Ectodermal cell (in vitro differentiated cells): Measurements from ENCODE around the gene LPCAT1.

Experiments used
- H3K27ac ChIP-seq: 2 replicates; pipeline ENCODE4 v1.7.0; 2013; ENCODE audit warnings: mild to moderate bottlenecking, low read depth, low read length; ENCODE audit not compliant: insufficient read depth, poor library complexity, severe bottlenecking
- H3K27me3 ChIP-seq: 2 replicates; pipeline ENCODE4 v1.7.0; 2013; ENCODE audit warnings: mild to moderate bottlenecking, low read length; ENCODE audit not compliant: insufficient read depth, control insufficient read depth, poor library complexity, severe bottlenecking
- H3K36me3 ChIP-seq: one replicate; pipeline ENCODE4 v1.7.0; 2013; ENCODE audit warnings: low read length; ENCODE audit not compliant: control insufficient read depth, insufficient read depth
- H3K4me1 ChIP-seq: one replicate; pipeline ENCODE4 v1.7.0; 2013; ENCODE audit warnings: low read length; ENCODE audit not compliant: control insufficient read depth, insufficient read depth
- H3K4me3 ChIP-seq: 2 replicates; pipeline ENCODE4 v1.7.0; 2013; ENCODE audit warnings: low read depth, low read length, control low read depth; ENCODE audit not compliant: insufficient read depth
- H3K9me3 ChIP-seq: 2 replicates; pipeline ENCODE4 v1.7.0; 2013; ENCODE audit warnings: mild to moderate bottlenecking, low read length, moderate library complexity; ENCODE audit not compliant: control insufficient read depth
- WGBS, 2 experiments: methylation state at CpG; one replicate each; pipeline ENCODE4 v1.1.7; 2013; ENCODE audit warnings: missing lambda C conversion rate in 2 of 2; 5-methylcytosine and 5-hydroxymethylcytosine counted together

LPCAT1 gene

GRCh38 chr5:1512541-1513291, 11.0 kb downstream of the LPCAT1 start:
- WGBS, 2 experiments: 94 to 95% methylated on average over 25 of the region's 25 CpGs
- H3K27me3 ChIP-seq: no peaks in the 10 kb centered on the region
- H3K4me1 ChIP-seq: peaks cover 30% of the 10 kb centered on the region
- no peaks in the 10 kb centered on the region for H3K36me3 ChIP-seq
- H3K27ac ChIP-seq: no peak overlapping the region
- H3K4me3 ChIP-seq: no peak overlapping the region
- no peaks in the 10 kb centered on the region for H3K9me3 ChIP-seq

- Histone ChIP-seq H3K9me3 (no peaks in the 10 kb centered on the region), H3K4me3 (no peak overlapping the region), H3K36me3 (no peaks in the 10 kb centered on the region), H3K27ac (no peak overlapping the region), H3K27me3 (no peaks in the 10 kb centered on the region), H3K4me1 (peaks cover 33% of the 10 kb centered on the region)
- 89 to 91% methylated on average over 21 of the region's 21 CpGs for WGBS, 2 experiments
Observed at GRCh38 chr5:1511651-1512540, 11.9 kb downstream of the LPCAT1 start.

- WGBS, 2 experiments: 92% methylated on average over 20 of the region's 20 CpGs
- H3K36me3 ChIP-seq: no peaks in the 10 kb centered on the region
- peaks cover 36% of the 10 kb centered on the region for H3K4me1 ChIP-seq
- no peak overlapping the region for H3K27ac ChIP-seq
- no peaks in the 10 kb centered on the region for H3K9me3 ChIP-seq
- H3K27me3 ChIP-seq: no peaks in the 10 kb centered on the region
- no peak overlapping the region for H3K4me3 ChIP-seq
Observed at GRCh38 chr5:1511048-1511447, 12.7 kb downstream of the LPCAT1 start.

DNA sequence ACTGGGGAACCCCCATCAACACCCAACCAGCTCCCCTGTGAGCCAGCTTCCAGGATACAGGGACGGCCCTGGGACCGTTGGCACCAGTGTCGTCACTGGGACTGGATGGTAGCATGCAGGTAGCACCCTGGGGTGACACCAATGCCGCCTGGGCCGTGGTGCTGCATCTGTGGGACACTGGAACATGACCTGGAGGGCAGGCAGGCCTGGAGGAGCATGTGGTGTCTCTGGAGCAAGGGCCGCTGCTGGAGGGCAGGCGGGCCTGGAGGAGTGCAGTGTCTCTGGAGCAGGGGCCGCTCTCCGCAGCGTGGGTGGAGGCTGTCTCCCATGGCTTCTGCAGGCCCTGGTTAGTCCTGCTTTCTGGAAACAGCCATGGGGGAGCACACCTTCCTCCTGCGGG, 13.1 kb downstream of the LPCAT1 start:
- Histone ChIP-seq H3K36me3 (no peaks in the 10 kb centered on the region), H3K4me3 (no peak overlapping the region), H3K4me1 (peaks cover 37% of the 10 kb centered on the region), H3K27me3 (no peaks in the 10 kb centered on the region), H3K9me3 (no peaks in the 10 kb centered on the region), H3K27ac (no peak overlapping the region)
- 96% methylated on average over 11 of the region's 11 CpGs for WGBS, 2 experiments

DNA sequence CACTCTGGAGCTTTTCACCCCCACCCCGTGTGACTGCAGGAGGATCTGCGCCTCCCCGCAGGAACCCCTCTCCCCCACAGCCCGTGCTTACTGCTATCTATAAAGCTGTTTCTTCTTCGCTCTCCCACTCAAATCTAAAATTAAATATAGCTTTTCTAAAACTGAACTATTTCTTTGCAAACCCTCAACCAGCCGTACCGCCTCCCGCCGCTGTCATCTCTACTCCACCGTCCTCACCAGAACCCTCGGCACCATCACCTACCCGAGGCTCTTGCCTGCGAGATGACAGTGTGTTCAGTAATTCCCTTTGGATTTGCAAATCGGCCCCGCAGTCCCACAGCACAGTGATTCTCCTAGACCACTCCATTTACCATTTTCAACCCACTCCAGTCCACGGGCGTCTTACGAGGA, 13.6 kb downstream of the LPCAT1 start:
- no peaks in the 10 kb centered on the region for H3K27me3 ChIP-seq
- WGBS, 2 experiments: 94% methylated on average over 18 of the region's 18 CpGs

DNA sequence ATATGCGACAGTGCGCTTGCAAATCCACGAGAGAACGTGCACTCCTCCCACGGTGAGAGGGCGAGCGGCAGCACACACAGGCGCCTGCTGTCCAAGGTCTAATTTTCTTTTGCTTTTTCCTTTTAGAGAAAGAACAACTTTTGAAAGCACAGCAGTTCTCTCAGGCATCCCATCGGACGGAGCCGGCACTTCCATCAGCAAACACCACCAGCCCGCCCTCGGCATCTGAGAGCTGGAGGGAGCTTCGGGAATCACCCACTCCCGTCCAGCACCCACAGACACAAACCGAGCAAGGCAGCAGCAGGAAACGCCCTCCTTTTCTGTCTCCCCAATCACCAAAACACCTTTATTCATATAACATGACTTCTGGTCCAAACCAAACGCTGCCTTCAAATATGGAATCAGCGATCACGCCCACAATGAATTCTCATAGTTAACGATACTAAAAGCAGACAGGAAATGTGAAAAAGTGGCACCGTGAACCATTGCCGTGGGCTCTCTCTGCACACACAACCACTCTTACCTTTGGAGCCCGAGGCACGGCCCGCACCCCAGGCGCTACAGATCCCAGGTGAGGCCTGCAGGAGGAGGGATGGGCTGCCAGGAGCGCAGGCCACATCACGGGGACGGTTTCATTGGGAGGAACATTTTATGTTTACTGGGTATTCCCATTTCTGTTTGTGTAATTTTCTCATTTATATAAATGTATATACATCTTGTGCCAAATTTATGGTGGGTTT, 14.2 kb downstream of the LPCAT1 start:
- Histone ChIP-seq H3K36me3 (no peaks in the 10 kb centered on the region), H3K4me1 (peaks cover 26% of the 10 kb centered on the region), H3K27ac (no peak overlapping the region), H3K9me3 (no peaks in the 10 kb centered on the region), H3K4me3 (no peak overlapping the region), H3K27me3 (no peaks in the 10 kb centered on the region)
- 94% methylated on average over 30 of the region's 30 CpGs for WGBS, 2 experiments

More for the DNA sequence above, 13.6 kb downstream of the LPCAT1 start:
- Histone ChIP-seq H3K4me3 (no peak overlapping the region), H3K9me3 (no peaks in the 10 kb centered on the region), H3K36me3 (no peaks in the 10 kb centered on the region), H3K27ac (no peak overlapping the region), H3K4me1 (peaks cover 32% of the 10 kb centered on the region)

- no peak overlapping the region for H3K27ac ChIP-seq
- H3K4me3 ChIP-seq: no peak overlapping the region
- H3K4me1 ChIP-seq: peaks cover 19% of the 10 kb centered on the region
- H3K9me3 ChIP-seq: no peaks in the 10 kb centered on the region
- no peaks in the 10 kb centered on the region for H3K36me3 ChIP-seq
- 97% methylated on average over 30 of the region's 30 CpGs for WGBS, 2 experiments
- H3K27me3 ChIP-seq: no peaks in the 10 kb centered on the region
Observed at GRCh38 chr5:1508659-1509290, 15.0 kb downstream of the LPCAT1 start.

DNA sequence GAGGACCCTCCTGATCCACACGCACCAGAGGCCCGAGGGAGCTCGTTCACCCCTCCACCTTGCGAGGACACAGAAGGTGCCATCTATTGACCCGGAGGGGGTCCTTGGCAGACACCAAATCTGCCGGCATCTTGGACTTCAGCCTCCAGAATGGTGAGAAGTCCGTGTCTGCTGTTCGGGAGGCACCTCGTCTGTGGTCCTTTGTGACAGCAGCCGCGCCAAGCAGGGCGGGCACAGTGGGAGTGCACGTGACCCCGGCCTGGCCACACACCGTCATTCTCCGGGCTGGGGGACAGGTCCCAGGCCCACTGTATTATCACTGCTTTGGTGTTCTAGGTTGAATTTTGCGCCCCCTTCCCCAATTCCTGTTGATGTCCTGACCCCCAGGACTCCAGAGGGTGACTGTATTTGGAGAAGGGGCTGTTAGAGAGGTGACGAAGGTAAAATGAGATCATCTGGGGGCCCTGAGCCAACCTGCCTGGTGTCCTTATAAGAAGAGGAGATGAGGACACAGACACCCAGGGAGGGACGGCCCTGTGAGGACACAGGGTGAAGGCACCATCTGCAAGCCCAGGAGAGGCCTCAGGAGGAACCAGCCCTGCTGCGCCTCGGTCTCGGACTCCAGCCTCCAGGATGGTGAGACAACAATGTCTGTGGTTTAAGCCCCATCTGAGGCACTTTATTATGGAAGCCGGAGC, 15.7 kb downstream of the LPCAT1 start:
- H3K27me3 ChIP-seq: no peaks in the 10 kb centered on the region
- no peaks in the 10 kb centered on the region for H3K36me3 ChIP-seq
- WGBS, 2 experiments: 95% methylated on average over 23 of the region's 23 CpGs
- no peak overlapping the region for H3K4me3 ChIP-seq
- no peak overlapping the region for H3K27ac ChIP-seq
- H3K4me1 ChIP-seq: peaks cover 12% of the 10 kb centered on the region
- H3K9me3 ChIP-seq: no peaks in the 10 kb centered on the region

DNA sequence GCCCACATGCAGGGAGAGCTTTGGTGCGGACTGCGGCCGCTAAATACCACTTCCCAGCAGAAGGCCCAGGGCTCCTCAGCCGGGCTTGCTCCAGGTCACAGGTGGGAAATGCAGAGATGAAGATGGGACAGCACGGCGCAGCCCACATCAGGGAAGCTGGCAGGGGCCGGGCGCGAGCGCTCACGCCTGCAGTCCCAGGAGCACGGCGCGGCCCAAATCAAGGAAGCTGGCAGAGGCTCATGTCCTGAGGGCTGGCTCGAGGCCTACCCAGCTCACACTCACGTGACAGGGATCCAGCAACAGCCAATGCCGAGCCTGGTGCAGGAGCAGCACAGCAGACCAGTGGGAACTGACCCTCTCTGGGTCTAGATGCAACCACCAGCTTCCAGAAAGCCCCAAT, 16.3 kb downstream of the LPCAT1 start:
- no peak overlapping the region for H3K4me3 ChIP-seq
- H3K27ac ChIP-seq: no peak overlapping the region
- H3K36me3 ChIP-seq: no peaks in the 10 kb centered on the region
- peaks cover 9% of the 10 kb centered on the region for H3K4me1 ChIP-seq
- H3K27me3 ChIP-seq: no peaks in the 10 kb centered on the region
- WGBS, 2 experiments: 94 to 95% methylated on average over 17 of the region's 17 CpGs
- H3K9me3 ChIP-seq: no peaks in the 10 kb centered on the region
